IMR-90 (cell line): ENCODE results near the gene HOXB7. TPM values are rescaled to one million over a fixed set of nuclear protein-coding genes. Genes with fewer than 3 reads are reported as not detected.

Source experiments
- ATAC-seq: fragments of 200-7000 bp; cut with Tn5 transposase; 2 replicates; pipeline ENCODE4 v1.9.1; 2020; ENCODE audit warnings: low read depth, mild to moderate bottlenecking, moderate library complexity
- BruUV-seq: library from RNA; stranded (reverse); fragments of 400-500 nt; replicated peaks from 2 replicates; lab custom pipeline; 2021; lab: Mats Ljungman, UMichigan
- CTCF ChIA-PET: fragments of 300-600 bp; formaldehyde crosslinking; extraction: SDS; loops from one replicate; lab custom pipeline; 2021; ENCODE audit warnings: antibody characterized with exemption; lab: Yijun Ruan, JAX
- POLR2A ChIA-PET: fragments of 300-600 bp; sonication (Branson Sonifier 250); formaldehyde crosslinking; loops from one replicate; lab custom pipeline; 2022; ENCODE audit warnings: antibody characterized with exemption; ENCODE audit not compliant: unreplicated experiment; lab: Charles Lee
- DNase-seq: peaks from one replicate; pipeline ENCODE4 v3.0.0; 2013
- H2AFZ ChIP-seq: replicated peaks from 2 replicates; pipeline ENCODE3; 2013; ENCODE audit warnings: low read length, mild to moderate bottlenecking; ENCODE audit not compliant: poor library complexity
- H2AK5ac ChIP-seq: 2 replicates; pipeline ENCODE4 v1.6.1; 2013; ENCODE audit warnings: low read depth, low read length, inconsistent platforms
- H2AK9ac ChIP-seq: replicated peaks from 2 replicates; pipeline ENCODE3; 2013; ENCODE audit warnings: mild to moderate bottlenecking, low read depth, low read length, moderate library complexity; ENCODE audit not compliant: poor library complexity
- H2BK120ac ChIP-seq: 2 replicates; pipeline ENCODE4 v1.6.1; 2013; ENCODE audit warnings: low read depth, low read length, inconsistent platforms
- H2BK15ac ChIP-seq: 3 replicates; pipeline ENCODE4 v1.6.1; 2013; ENCODE audit warnings: low read depth, low read length, inconsistent platforms
- H2BK20ac ChIP-seq: 2 replicates; pipeline ENCODE4 v1.6.1; 2013; ENCODE audit warnings: low read depth, mild to moderate bottlenecking, inconsistent platforms, low read length, moderate library complexity
- H2BK5ac ChIP-seq: 2 replicates; pipeline ENCODE4 v1.6.1; 2013; ENCODE audit warnings: mild to moderate bottlenecking, low read depth, low read length, inconsistent platforms; ENCODE audit not compliant: poor library complexity, severe bottlenecking
- H3K14ac ChIP-seq: replicated peaks from 2 replicates; pipeline ENCODE4 v1.6.1; 2013; ENCODE audit warnings: low read depth, low read length, inconsistent platforms
- H3K18ac ChIP-seq: 2 replicates; pipeline ENCODE4 v1.6.1; 2013; ENCODE audit warnings: low read depth, low read length, control low read depth
- H3K23ac ChIP-seq: 2 replicates; pipeline ENCODE4 v1.6.1; 2013; ENCODE audit warnings: low read depth, low read length, inconsistent platforms
- H3K27ac ChIP-seq: 2 replicates; pipeline ENCODE4 v1.5.1; 2013; ENCODE audit warnings: mild to moderate bottlenecking, control low read depth, low read length; ENCODE audit not compliant: insufficient read depth
- H3K27me3 ChIP-seq: 2 replicates; pipeline ENCODE4 v1.6.1; 2013; ENCODE audit warnings: low read length; ENCODE audit not compliant: control insufficient read depth, insufficient read depth
- H3K36me3 ChIP-seq: 2 replicates; pipeline ENCODE4 v1.6.1; 2013; ENCODE audit warnings: low read length, mixed read lengths; ENCODE audit not compliant: control insufficient read depth, insufficient read depth
- H3K4ac ChIP-seq: 2 replicates; pipeline ENCODE4 v1.6.1; 2013; ENCODE audit warnings: low read depth, low read length, inconsistent platforms
- H3K4me1 ChIP-seq: 2 replicates; pipeline ENCODE4 v1.6.1; 2013; ENCODE audit warnings: low read length, mixed read lengths; ENCODE audit not compliant: control insufficient read depth, insufficient read depth
- H3K4me2 ChIP-seq: 2 replicates; pipeline ENCODE4 v1.6.1; 2013; ENCODE audit warnings: low read depth, mild to moderate bottlenecking, control low read depth, low read length, moderate library complexity
- H3K4me3 ChIP-seq: 2 replicates; pipeline ENCODE4 v1.5.1; 2013; ENCODE audit warnings: low read depth, mild to moderate bottlenecking, control low read depth, low read length, moderate library complexity; ENCODE audit not compliant: insufficient read depth
- H3K56ac ChIP-seq: 2 replicates; pipeline ENCODE4 v1.6.1; 2013; ENCODE audit warnings: low read length, inconsistent platforms; ENCODE audit not compliant: insufficient read depth; ENCODE audit errors: extremely low read depth
- H3K79me1 ChIP-seq, 2 experiments: 2 replicates each; pipeline ENCODE4 v1.6.1; 2013; ENCODE audit warnings: low read length in 2 of 2, inconsistent platforms in 1 of 2, low read depth in 1 of 2
- H3K9ac ChIP-seq: 2 replicates; pipeline ENCODE4 v1.6.1; 2013; ENCODE audit warnings: low read depth, low read length, control low read depth
- H3K9me1 ChIP-seq: 2 replicates; pipeline ENCODE4 v1.6.1; 2013; ENCODE audit warnings: low read length, inconsistent platforms; ENCODE audit not compliant: insufficient read depth
- H3K9me3 ChIP-seq: 2 replicates; pipeline ENCODE4 v1.6.1; 2013; ENCODE audit warnings: low read length; ENCODE audit not compliant: control insufficient read depth, insufficient read depth
- H4K20me1 ChIP-seq: 2 replicates; pipeline ENCODE4 v1.6.1; 2013; ENCODE audit warnings: low read length, inconsistent platforms; ENCODE audit not compliant: insufficient read depth
- H4K5ac ChIP-seq: 2 replicates; pipeline ENCODE4 v1.6.1; 2013; ENCODE audit warnings: mild to moderate bottlenecking, low read depth, low read length, control low read depth
- H4K8ac ChIP-seq, 2 experiments: 2 replicates each; pipeline ENCODE4 v1.6.1; 2013; ENCODE audit warnings: low read depth in 2 of 2, low read length in 2 of 2, control low read depth in 1 of 2, inconsistent platforms in 1 of 2
- H4K91ac ChIP-seq: 2 replicates; pipeline ENCODE4 v1.6.1; 2013; ENCODE audit warnings: low read depth, low read length, inconsistent platforms; ENCODE audit not compliant: insufficient read depth
- BHLHE40 ChIP-seq: fragments of 150-350 bp; IDR thresholded peaks from 2 replicates; pipeline ENCODE4 v1.6.1; 2016; ENCODE audit warnings: mild to moderate bottlenecking, low read depth, low read length
- CEBPB ChIP-seq: IDR thresholded peaks from 2 replicates; pipeline ENCODE4 v1.6.1; 2012; ENCODE audit warnings: low read depth, low read length, improper control_type of control experiment
- MAZ ChIP-seq: IDR thresholded peaks from 2 replicates; pipeline ENCODE4 v1.6.1; 2012; ENCODE audit warnings: low read depth, mild to moderate bottlenecking, low read length, improper control_type of control experiment, moderate library complexity, borderline replicate concordance
- MXI1 ChIP-seq: IDR thresholded peaks from 2 replicates; pipeline ENCODE4 v1.6.1; 2012; ENCODE audit warnings: low read depth, mild to moderate bottlenecking, low read length, moderate library complexity, borderline replicate concordance
- NFE2L2 ChIP-seq: fragments of 150-350 bp; IDR thresholded peaks from 2 replicates; pipeline ENCODE4 v1.6.1; 2016; ENCODE audit warnings: low read depth, mild to moderate bottlenecking, low read length
- POLR2A ChIP-seq: IDR thresholded peaks from 2 replicates; pipeline ENCODE4 v1.6.1; 2012; ENCODE audit warnings: mild to moderate bottlenecking, low read depth, low read length
- RAD21 ChIP-seq: IDR thresholded peaks from 2 replicates; pipeline ENCODE4 v1.6.1; 2012; ENCODE audit warnings: low read length, improper control_type of control experiment
- RCOR1 ChIP-seq: IDR thresholded peaks from 2 replicates; pipeline ENCODE4 v1.6.1; 2012; ENCODE audit warnings: mild to moderate bottlenecking, low read length, improper control_type of control experiment; ENCODE audit not compliant: insufficient replicate concordance
- USF2 ChIP-seq: fragments of 150-350 bp; IDR thresholded peaks from 2 replicates; pipeline ENCODE4 v1.6.1; 2017; ENCODE audit warnings: mild to moderate bottlenecking, antibody characterized with exemption, low read length, low read depth
- WGBS, 2 experiments: methylation state at CpG; one replicate each; pipeline versions ENCODE4 v1.1.5 to v1.1.7; 2013; ENCODE audit warnings: missing lambda C conversion rate in 2 of 2; ENCODE audit not compliant: insufficient read length in 1 of 2; ENCODE audit errors: extremely low coverage in 2 of 2; 5-methylcytosine and 5-hydroxymethylcytosine counted together
- dilution Hi-C: fragments of 300-500 bp; cut with HindIII; formaldehyde crosslinking; loops from one replicate; pipeline ENCODE4 v1.14.3; 2018; ENCODE audit warnings: low sequenced_read_pairs; ENCODE audit not compliant: unreplicated experiment
- in situ Hi-C: fragments of 300-500 bp; cut with MboI; formaldehyde crosslinking; loops from 3 replicates; pipeline ENCODE4 v1.14.3; 2019; ENCODE audit warnings: low sequenced_read_pairs, inconsistent platforms, mixed read lengths
- intact Hi-C: fragments of 100-400 bp; cut with micrococcal nuclease; formaldehyde crosslinking; loops from 2 replicates; pipeline ENCODE4 v1.10.0; 2022
- polyA plus RNA-seq, 3 experiments: library from polyadenylated mRNA; depleted of rRNA; stranded (reverse); fragments of >200 nt; gene quantifications; 2 replicates each; pipeline ENCODE4 v1.2.3, GENCODE V29; 2012; ENCODE audit warnings: low replicate concordance in 1 of 3
- total RNA-seq: library from RNA; depleted of rRNA; stranded (reverse); fragments of >200 nt; gene quantifications from 2 replicates; pipeline ENCODE4 v1.2.3, GENCODE V29; 2012

The HOXB7 gene
- total and polyA plus RNA-seq, 2 of the 4 experiments (the other 2 are of a cell fraction), result 1.8 to 6.7 TPM

- peak overlapping the region; percentile 71; the same call in 1 of the 2 replicates for H4K5ac ChIP-seq
- peak overlapping the region; percentile 96 for H3K9ac ChIP-seq
- 6% methylated on average over 2 of the region's 7 CpGs; no CpG with 5 or more reads in 1 of the 2 experiments for WGBS, 2 experiments
- in situ Hi-C loops (no loop called here), intact Hi-C loops (loop anchor here (2.0 kb wide), 1 partner anchor 20 kb away; no protein-coding TSS in a partner anchor), dilution Hi-C loops (no loop called here)
- H3K4me2 ChIP-seq, result peak overlapping the region; percentile 96
- ChIA-PET POLR2A (interaction anchor here (1.1 to 1.3 kb wide), 2 partner anchors 15 to 92 kb away, joined by 3 read pairs; no protein-coding TSS in a partner anchor), CTCF (no interaction called here)
- peak overlapping the region; percentile 100 for H3K14ac ChIP-seq
- H3K9me1 ChIP-seq, result no peaks in the 10 kb centered on the region
- no peak overlapping the region for H2AK9ac ChIP-seq
- no peaks in the 10 kb centered on the region for H3K27me3 ChIP-seq
- H3K9me3 ChIP-seq, result no peaks in the 10 kb centered on the region
- peak overlapping the region; percentile 91; the same call in 1 of the 2 replicates for H3K56ac ChIP-seq
- H3K18ac ChIP-seq, result peak overlapping the region; percentile 59
- ATAC-seq (no peak), DNase-seq (peak; percentile 64)
- peaks cover 54% of the 10 kb centered on the region for H3K36me3 ChIP-seq
- H3K23ac ChIP-seq, result peak overlapping the region; percentile 99
- no peak overlapping the region; the same call in 2 of the 3 replicates for H2BK15ac ChIP-seq
- peak overlapping the region; percentile 99 for H3K27ac ChIP-seq
- H4K20me1 ChIP-seq, result peaks cover 5% of the 10 kb centered on the region
- peak overlapping the region; percentile 61 for H4K91ac ChIP-seq
- H4K8ac ChIP-seq, result peak overlapping the region; percentile 77 to 78
- peak overlapping the region; percentile 23; the same call in 1 of the 2 replicates for H2AK5ac ChIP-seq
- peak overlapping the region; percentile 31; the same call in 1 of the 2 replicates for H3K4me3 ChIP-seq
- peaks cover 20% of the 10 kb centered on the region for H3K4me1 ChIP-seq
- peak overlapping the region; percentile 38; the same call in 1 of the 2 replicates for H2BK20ac ChIP-seq
- H3K79me1 ChIP-seq, result no peaks in the 10 kb centered on the region
- peak overlapping the region; percentile 99 for H3K4ac ChIP-seq
- no peak overlapping the region for H2AFZ ChIP-seq
- BruUV-seq, result no TSS peak
- peak overlapping the region; percentile 99 for H2BK5ac ChIP-seq
- TF ChIP-seq BHLHE40 (no peak), CEBPB (no peak), MAZ (no peak), USF2 (no peak), MXI1 (no peak), NFE2L2 (no peak), RCOR1 (no peak), POLR2A (no peak), RAD21 (no peak)
- peak overlapping the region; percentile 93 for H2BK120ac ChIP-seq
These were observed 35.7 kb downstream of the HOXB7 start for GRCh38 chr17:48575066-48575582.
